HepG2 (cell line): Measurements from ENCODE around the gene SLC9C2. TPM values are rescaled to one million over a fixed set of nuclear protein-coding genes. Genes with fewer than 3 reads are reported as not detected.
A peak's percentile ranks its signal among the peaks of the same experiment; 100 is the strongest.

Experiments
- HNF4A ChIP-seq: sonication (generic); formaldehyde crosslinking; IDR thresholded peaks from 2 replicates; pipeline ENCODE4 v1.4.0; 2020; ENCODE audit warnings: missing genetic modification reagents
- KDM5B ChIP-seq: sonication (generic); formaldehyde crosslinking; IDR thresholded peaks from 2 replicates; pipeline ENCODE4 v1.4.0; 2020; ENCODE audit warnings: missing genetic modification reagents, mild to moderate bottlenecking, borderline replicate concordance
- RFXANK ChIP-seq: IDR thresholded peaks from 2 replicates; pipeline ENCODE4 v1.6.1; 2016
- SATB2 ChIP-seq: sonication (generic); formaldehyde crosslinking; IDR thresholded peaks from 2 replicates; pipeline ENCODE4 v1.5.0; 2020; ENCODE audit warnings: missing genetic modification reagents
- ZMYM2 ChIP-seq: sonication (generic); formaldehyde crosslinking; IDR thresholded peaks from 2 replicates; pipeline ENCODE4 v1.8.0; 2022; ENCODE audit warnings: mild to moderate bottlenecking, missing genetic modification reagents
- ZNF564 ChIP-seq: sonication (generic); formaldehyde crosslinking; IDR thresholded peaks from 2 replicates; pipeline ENCODE4 v1.8.1; 2023; ENCODE audit warnings: mild to moderate bottlenecking, missing genetic modification reagents
- ZSCAN22 ChIP-seq: sonication (generic); formaldehyde crosslinking; IDR thresholded peaks from 2 replicates; pipeline ENCODE4 v1.4.0; 2020; ENCODE audit warnings: mild to moderate bottlenecking, missing genetic modification reagents
- polyA plus RNA-seq, 8 experiments: library from polyadenylated mRNA; depleted of rRNA in 3 of 8; stranded (reverse) in 7 of 8; unstranded in 1 of 8; fragments of >200 nt; fragmentation: Illumina TruSeq in 4 of 8; extraction: Trizol in 4 of 8; gene quantifications; 2 replicates each; pipeline versions ENCODE4 v1.2.1 to v1.2.3, GENCODE V29; 2011 to 2016; ENCODE audit warnings: low read depth in 4 of 8, missing spikeins in 1 of 8, mixed read lengths in 1 of 8; ENCODE audit not compliant: insufficient read depth in 1 of 8
- total RNA-seq, 5 experiments: library from RNA; depleted of rRNA; stranded (reverse); fragments of >200 nt; fragmentation: Illumina TruSeq; extraction: Trizol; gene quantifications; 2 replicates each; pipeline ENCODE4 v1.2.3, GENCODE V29; 2016; ENCODE audit warnings: low read depth in 1 of 5
- TF ChIP-seq, protein P1 (sequence below): sonication (generic); formaldehyde crosslinking; IDR thresholded peaks from 2 replicates; pipeline ENCODE4 v1.5.1; 2020; ENCODE audit warnings: mild to moderate bottlenecking, missing genetic modification reagents
- TF ChIP-seq, protein P2 (sequence below): sonication (generic); formaldehyde crosslinking; IDR thresholded peaks from 2 replicates; pipeline ENCODE4 v1.8.1; 2023; ENCODE audit warnings: missing genetic modification reagents, inconsistent platforms, borderline replicate concordance
- TF ChIP-seq, protein P3 (sequence below): sonication (generic); formaldehyde crosslinking; IDR thresholded peaks from 2 replicates; pipeline ENCODE4 v1.8.0; 2022; ENCODE audit warnings: missing genetic modification reagents, mild to moderate bottlenecking, borderline replicate concordance
- TF ChIP-seq, protein P4 (sequence below): sonication (generic); formaldehyde crosslinking; IDR thresholded peaks from 2 replicates; pipeline ENCODE4 v1.4.0; 2020; ENCODE audit warnings: missing genetic modification reagents
- TF ChIP-seq, protein P5 (sequence below): sonication (generic); formaldehyde crosslinking; IDR thresholded peaks from 2 replicates; pipeline ENCODE4 v1.5.0; 2020; ENCODE audit warnings: mild to moderate bottlenecking, missing genetic modification reagents, moderate library complexity

The SLC9C2 gene
- total and polyA plus RNA-seq, 2 of the 13 experiments (the other 11 are each of a cell fraction or from before 2014, with no cell fraction given), result 0.03 TPM; not detected in 1

DNA sequence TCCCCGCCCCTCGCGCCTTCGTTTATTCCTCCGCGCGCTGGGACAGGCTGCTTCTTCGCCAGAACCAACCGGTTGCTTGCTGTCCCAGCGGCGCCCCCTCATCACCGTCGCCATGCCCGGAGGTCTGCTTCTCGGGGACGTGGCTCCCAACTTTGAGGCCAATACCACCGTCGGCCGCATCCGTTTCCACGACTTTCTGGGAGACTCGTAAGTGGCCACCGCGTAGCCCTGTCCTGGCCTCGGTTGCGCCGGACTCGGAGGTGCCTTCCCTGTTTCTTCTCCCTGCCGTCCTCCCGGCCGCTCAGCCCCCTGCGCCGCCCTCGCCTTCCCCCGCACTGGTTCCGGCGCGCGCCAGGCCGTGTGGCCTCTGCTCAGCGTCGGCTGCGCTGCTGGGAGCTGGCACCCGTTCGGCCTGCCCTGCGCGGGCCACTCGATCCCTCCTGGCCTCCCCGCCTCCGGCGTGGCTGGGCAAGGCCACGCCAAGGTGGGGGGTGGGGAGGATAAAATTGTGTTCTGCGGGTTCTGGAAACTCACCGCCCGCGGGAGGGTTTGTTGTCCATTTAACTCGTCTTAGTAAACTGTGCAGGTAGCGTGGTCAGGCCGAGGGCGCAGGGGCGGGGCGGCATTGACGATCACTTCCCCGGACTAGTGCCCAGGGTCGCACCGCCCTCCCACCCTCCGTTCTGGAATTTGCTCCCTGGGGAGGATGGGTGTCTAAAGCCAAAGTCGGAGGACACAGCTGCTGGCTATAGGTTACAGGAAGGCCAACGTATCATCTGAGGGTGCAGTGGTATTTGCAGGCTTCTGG, 125.4 kb downstream of the SLC9C2 start, which contains the start of gene PRDX6 (continued):
- TF ChIP-seq, protein P1, sequence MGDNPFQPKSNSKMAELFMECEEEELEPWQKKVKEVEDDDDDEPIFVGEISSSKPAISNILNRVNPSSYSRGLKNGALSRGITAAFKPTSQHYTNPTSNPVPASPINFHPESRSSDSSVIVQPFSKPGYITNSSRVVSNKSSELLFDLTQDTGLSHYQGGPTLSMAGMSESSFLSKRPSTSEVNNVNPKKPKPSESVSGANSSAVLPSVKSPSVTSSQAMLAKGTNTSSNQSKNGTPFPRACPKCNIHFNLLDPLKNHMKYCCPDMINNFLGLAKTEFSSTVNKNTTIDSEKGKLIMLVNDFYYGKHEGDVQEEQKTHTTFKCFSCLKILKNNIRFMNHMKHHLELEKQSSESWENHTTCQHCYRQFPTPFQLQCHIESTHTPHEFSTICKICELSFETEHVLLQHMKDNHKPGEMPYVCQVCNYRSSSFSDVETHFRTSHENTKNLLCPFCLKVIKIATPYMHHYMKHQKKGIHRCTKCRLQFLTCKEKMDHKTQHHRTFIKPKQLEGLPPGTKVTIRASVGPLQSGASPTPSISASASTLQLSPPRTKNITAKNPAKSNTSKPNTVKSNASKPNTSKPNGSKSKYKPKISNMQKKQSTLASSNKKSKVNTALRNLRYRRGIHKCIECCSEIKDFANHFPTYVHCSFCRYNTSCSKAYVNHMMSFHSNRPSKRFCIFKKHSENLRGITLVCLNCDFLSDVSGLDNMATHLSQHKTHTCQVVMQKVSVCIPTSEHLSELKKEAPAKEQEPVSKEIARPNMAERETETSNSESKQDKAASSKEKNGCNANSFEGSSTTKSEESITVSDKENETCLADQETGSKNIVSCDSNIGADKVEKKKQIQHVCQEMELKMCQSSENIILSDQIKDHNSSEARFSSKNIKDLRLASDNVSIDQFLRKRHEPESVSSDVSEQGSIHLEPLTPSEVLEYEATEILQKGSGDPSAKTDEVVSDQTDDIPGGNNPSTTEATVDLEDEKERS (CRISPR knock-in tag), result no peak
- TF ChIP-seq, protein P2, sequence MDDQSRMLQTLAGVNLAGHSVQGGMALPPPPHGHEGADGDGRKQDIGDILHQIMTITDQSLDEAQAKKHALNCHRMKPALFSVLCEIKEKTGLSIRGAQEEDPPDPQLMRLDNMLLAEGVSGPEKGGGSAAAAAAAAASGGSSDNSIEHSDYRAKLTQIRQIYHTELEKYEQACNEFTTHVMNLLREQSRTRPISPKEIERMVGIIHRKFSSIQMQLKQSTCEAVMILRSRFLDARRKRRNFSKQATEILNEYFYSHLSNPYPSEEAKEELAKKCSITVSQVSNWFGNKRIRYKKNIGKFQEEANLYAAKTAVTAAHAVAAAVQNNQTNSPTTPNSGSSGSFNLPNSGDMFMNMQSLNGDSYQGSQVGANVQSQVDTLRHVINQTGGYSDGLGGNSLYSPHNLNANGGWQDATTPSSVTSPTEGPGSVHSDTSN (CRISPR knock-in tag), result peak; percentile 71; the same call in 1 of the 2 replicates
- TF ChIP-seq ZNF564 (CRISPR knock-in tag) (peak; percentile 98; the same call in 1 of the 2 replicates), SATB2 (peak; percentile 15; the same call in 1 of the 2 replicates), KDM5B (CRISPR knock-in tag) (peak; percentile 57; the same call in 1 of the 2 replicates), RFXANK (no peak), ZSCAN22 (CRISPR knock-in tag) (0 out of 2 replicates have a peak, but pooled peaks have one; percentile 78), ZMYM2 (CRISPR knock-in tag) (0 out of 2 replicates have a peak, but pooled peaks have one; percentile 30), HNF4A (CRISPR knock-in tag) (peak; percentile 87)
- TF ChIP-seq, protein P3, sequence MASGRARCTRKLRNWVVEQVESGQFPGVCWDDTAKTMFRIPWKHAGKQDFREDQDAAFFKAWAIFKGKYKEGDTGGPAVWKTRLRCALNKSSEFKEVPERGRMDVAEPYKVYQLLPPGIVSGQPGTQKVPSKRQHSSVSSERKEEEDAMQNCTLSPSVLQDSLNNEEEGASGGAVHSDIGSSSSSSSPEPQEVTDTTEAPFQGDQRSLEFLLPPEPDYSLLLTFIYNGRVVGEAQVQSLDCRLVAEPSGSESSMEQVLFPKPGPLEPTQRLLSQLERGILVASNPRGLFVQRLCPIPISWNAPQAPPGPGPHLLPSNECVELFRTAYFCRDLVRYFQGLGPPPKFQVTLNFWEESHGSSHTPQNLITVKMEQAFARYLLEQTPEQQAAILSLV (CRISPR knock-in tag), result peak; percentile 83; the same call in 1 of the 2 replicates
- TF ChIP-seq, protein P4, sequence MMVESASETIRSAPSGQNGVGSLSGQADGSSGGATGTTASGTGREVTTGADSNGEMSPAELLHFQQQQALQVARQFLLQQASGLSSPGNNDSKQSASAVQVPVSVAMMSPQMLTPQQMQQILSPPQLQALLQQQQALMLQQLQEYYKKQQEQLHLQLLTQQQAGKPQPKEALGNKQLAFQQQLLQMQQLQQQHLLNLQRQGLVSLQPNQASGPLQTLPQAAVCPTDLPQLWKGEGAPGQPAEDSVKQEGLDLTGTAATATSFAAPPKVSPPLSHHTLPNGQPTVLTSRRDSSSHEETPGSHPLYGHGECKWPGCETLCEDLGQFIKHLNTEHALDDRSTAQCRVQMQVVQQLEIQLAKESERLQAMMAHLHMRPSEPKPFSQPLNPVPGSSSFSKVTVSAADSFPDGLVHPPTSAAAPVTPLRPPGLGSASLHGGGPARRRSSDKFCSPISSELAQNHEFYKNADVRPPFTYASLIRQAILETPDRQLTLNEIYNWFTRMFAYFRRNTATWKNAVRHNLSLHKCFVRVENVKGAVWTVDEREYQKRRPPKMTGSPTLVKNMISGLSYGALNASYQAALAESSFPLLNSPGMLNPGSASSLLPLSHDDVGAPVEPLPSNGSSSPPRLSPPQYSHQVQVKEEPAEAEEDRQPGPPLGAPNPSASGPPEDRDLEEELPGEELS (CRISPR knock-in tag), result peak; percentile 61; the same call in 1 of the 2 replicates
- TF ChIP-seq, protein P5, sequence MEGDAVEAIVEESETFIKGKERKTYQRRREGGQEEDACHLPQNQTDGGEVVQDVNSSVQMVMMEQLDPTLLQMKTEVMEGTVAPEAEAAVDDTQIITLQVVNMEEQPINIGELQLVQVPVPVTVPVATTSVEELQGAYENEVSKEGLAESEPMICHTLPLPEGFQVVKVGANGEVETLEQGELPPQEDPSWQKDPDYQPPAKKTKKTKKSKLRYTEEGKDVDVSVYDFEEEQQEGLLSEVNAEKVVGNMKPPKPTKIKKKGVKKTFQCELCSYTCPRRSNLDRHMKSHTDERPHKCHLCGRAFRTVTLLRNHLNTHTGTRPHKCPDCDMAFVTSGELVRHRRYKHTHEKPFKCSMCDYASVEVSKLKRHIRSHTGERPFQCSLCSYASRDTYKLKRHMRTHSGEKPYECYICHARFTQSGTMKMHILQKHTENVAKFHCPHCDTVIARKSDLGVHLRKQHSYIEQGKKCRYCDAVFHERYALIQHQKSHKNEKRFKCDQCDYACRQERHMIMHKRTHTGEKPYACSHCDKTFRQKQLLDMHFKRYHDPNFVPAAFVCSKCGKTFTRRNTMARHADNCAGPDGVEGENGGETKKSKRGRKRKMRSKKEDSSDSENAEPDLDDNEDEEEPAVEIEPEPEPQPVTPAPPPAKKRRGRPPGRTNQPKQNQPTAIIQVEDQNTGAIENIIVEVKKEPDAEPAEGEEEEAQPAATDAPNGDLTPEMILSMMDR (CRISPR knock-in tag), result 0 out of 2 replicates have a peak, but pooled peaks have one; percentile 2
